PC-9 (cell line): Measurements from ENCODE around the gene FNDC11. TPM values are rescaled to one million over a fixed set of nuclear protein-coding genes. Genes with fewer than 3 reads are reported as not detected.

Experiments
- BruUV-seq: library from RNA; stranded (reverse); fragments of 400-500 nt; replicated peaks from 2 replicates; lab custom pipeline; 2021; lab: Mats Ljungman, UMichigan
- CTCF ChIA-PET: fragments of 300-600 bp; sonication (Branson Sonifier 250); formaldehyde crosslinking; loops from one replicate; lab custom pipeline; 2022; ENCODE audit warnings: antibody characterized with exemption; lab: Charles Lee
- POLR2A ChIA-PET: fragments of 300-600 bp; sonication (Branson Sonifier 250); formaldehyde crosslinking; loops from one replicate; lab custom pipeline; 2022; ENCODE audit warnings: antibody characterized with exemption; ENCODE audit not compliant: unreplicated experiment; lab: Charles Lee
- DNase-seq, 2 experiments: peaks; one replicate each; pipeline versions ENCODE4 v3.0.0 to v3.0.0-alpha.2; 2015 to 2022; ENCODE audit warnings: mixed read lengths in 1 of 2
- H2AFZ ChIP-seq: fragments of 200-600 bp; sonication (generic); 2 replicates; pipeline ENCODE4 v1.8.1; 2017; ENCODE audit warnings: antibody characterized with exemption
- H3F3A ChIP-seq: fragments of 200-600 bp; sonication (generic); 2 replicates; pipeline ENCODE4 v1.8.1; 2017; ENCODE audit warnings: antibody characterized with exemption, mild to moderate bottlenecking, low read depth; ENCODE audit not compliant: insufficient read depth
- H3K27ac ChIP-seq: fragments of 200-600 bp; sonication (generic); 2 replicates; pipeline ENCODE4 v1.6.1; 2016; ENCODE audit warnings: mixed run types
- H3K27me3 ChIP-seq: fragments of 200-600 bp; sonication (generic); 2 replicates; pipeline ENCODE4 v1.6.1; 2016; ENCODE audit warnings: low read depth, mixed run types; ENCODE audit not compliant: insufficient read depth
- H3K36me3 ChIP-seq: fragments of 200-600 bp; sonication (generic); 2 replicates; pipeline ENCODE4 v1.6.1; 2016; ENCODE audit warnings: low read depth, mixed run types
- H3K4me1 ChIP-seq: fragments of 200-600 bp; sonication (generic); replicated peaks from 2 replicates; pipeline ENCODE4 v1.6.1; 2016; ENCODE audit warnings: mixed run types; ENCODE audit not compliant: insufficient read depth
- H3K4me2 ChIP-seq: fragments of 200-600 bp; sonication (generic); 2 replicates; pipeline ENCODE4 v1.6.1; 2017; ENCODE audit warnings: mixed run types
- H3K4me3 ChIP-seq: fragments of 200-600 bp; sonication (generic); 2 replicates; pipeline ENCODE4 v1.6.1; 2016; ENCODE audit warnings: mixed run types
- H3K79me2 ChIP-seq: fragments of 200-600 bp; sonication (generic); 2 replicates; pipeline ENCODE4 v1.6.1; 2017; ENCODE audit warnings: low read depth, mixed run types
- H3K9me2 ChIP-seq: fragments of 200-600 bp; sonication (generic); 2 replicates; pipeline ENCODE4 v1.8.1; 2017; ENCODE audit warnings: mild to moderate bottlenecking; ENCODE audit not compliant: insufficient read depth
- H3K9me3 ChIP-seq: fragments of 200-600 bp; sonication (generic); 2 replicates; pipeline ENCODE4 v1.8.1; 2016; ENCODE audit warnings: low read depth; ENCODE audit not compliant: insufficient read depth
- H4K20me1 ChIP-seq: fragments of 200-600 bp; sonication (generic); 2 replicates; pipeline ENCODE4 v1.8.1; 2017; ENCODE audit not compliant: insufficient read depth
- EZH2 ChIP-seq: fragments of 200-600 bp; sonication (generic); IDR thresholded peaks from 2 replicates; pipeline ENCODE4 v1.8.0; 2017; ENCODE audit warnings: antibody characterized with exemption, low read depth
- intact Hi-C: fragments of 100-400 bp; cut with micrococcal nuclease; formaldehyde crosslinking; loops from one replicate; pipeline ENCODE4 v1.10.0; 2022; ENCODE audit not compliant: unreplicated experiment
- total RNA-seq: library from RNA; stranded (reverse); gene quantifications from 2 replicates; pipeline ENCODE4 v1.2.3, GENCODE V29; 2021
- TF ChIP-seq, protein P1 (sequence below): fragments of 200-600 bp; sonication (generic); conservative IDR thresholded peaks from 2 replicates; pipeline ENCODE4 v1.6.1; 2017; ENCODE audit warnings: mixed run types, antibody characterized with exemption, mild to moderate bottlenecking, moderate library complexity

Gene FNDC11
- total RNA-seq, 1 experiment from 2014 or later, result 7.7 TPM

DNA sequence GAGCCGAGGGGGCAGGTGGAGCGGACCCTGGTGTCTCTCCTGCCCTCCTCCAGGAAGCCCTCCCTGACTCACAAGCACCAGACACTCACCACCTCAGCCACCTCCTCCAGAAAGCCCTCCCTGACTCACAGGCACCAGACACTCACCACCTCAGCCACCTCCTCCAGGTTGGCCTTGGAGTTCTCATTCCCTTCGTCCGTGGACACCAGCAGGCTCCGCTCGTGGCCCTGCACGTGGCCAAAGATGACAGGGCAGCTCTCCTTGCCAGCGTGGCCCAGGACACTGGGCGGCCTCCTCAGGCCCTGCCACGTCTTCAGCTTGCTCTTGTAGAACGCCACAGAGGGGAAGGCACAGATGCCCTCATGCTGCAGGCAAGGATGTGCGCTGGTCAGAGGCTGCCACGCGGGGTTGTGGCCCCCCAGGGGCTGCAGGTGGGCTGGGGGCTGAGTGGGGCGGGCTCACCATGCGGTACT lies 6.4 kb downstream of the FNDC11 start:
- Histone ChIP-seq H3K36me3 (no peaks in the 10 kb centered on the region), H3F3A (peaks cover 9% of the 10 kb centered on the region), H3K9me2 (no peaks in the 10 kb centered on the region), H3K4me3 (no peak overlapping the region), H3K4me1 (no peaks in the 10 kb centered on the region), H3K4me2 (no peak overlapping the region), H3K27ac (no peak overlapping the region), H3K79me2 (no peaks in the 10 kb centered on the region), H4K20me1 (no peaks in the 10 kb centered on the region), H2AFZ (no peak overlapping the region), H3K27me3 (no peaks in the 10 kb centered on the region), H3K9me3 (no peaks in the 10 kb centered on the region)
- DNase-seq, result no peak
- ChIA-PET POLR2A (no interaction called here), CTCF (no interaction called here)
- TF ChIP-seq EZH2, result no peak
- TF ChIP-seq, protein P1, sequence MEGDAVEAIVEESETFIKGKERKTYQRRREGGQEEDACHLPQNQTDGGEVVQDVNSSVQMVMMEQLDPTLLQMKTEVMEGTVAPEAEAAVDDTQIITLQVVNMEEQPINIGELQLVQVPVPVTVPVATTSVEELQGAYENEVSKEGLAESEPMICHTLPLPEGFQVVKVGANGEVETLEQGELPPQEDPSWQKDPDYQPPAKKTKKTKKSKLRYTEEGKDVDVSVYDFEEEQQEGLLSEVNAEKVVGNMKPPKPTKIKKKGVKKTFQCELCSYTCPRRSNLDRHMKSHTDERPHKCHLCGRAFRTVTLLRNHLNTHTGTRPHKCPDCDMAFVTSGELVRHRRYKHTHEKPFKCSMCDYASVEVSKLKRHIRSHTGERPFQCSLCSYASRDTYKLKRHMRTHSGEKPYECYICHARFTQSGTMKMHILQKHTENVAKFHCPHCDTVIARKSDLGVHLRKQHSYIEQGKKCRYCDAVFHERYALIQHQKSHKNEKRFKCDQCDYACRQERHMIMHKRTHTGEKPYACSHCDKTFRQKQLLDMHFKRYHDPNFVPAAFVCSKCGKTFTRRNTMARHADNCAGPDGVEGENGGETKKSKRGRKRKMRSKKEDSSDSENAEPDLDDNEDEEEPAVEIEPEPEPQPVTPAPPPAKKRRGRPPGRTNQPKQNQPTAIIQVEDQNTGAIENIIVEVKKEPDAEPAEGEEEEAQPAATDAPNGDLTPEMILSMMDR, result no peak
- BruUV-seq, result no TSS peak
- intact Hi-C loops, result no loop called here

DNA sequence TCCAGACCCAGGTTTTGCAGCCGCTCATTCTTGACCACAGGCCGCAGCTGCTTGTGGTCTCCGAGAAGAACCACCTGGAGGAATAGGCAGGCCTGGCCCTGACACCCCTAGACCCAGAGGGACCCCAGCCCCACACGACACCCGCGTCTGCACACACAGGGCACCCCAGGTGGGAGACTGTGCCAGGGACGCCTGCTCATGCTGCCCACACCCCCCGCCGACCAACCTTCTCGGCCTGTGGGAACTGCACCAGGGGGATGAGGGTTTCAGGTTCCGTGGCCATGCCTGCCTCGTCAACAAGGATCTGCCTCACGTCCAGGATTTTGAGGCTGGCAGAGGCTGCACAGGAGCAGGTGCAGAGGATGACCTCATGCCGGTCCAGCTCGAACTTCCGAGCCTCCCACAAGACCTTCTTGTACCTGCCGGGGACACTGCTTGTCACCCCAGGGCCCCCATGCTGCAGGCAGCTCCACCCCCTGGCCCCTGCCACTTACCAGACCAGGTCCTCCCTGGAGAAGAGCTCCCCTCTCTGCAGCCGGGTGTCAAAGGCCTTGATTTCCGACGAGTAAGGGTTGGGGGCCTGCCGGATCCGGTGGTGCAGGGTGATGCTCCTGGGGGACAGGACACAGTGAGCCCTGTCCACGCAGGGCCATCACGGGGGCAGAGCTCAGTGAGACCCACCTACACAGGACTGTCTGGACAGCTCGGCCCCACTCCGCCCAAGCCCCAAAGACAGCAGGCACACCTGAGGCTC lies 7.1 kb downstream of the FNDC11 start:
- BruUV-seq, result no TSS peak

DNA sequence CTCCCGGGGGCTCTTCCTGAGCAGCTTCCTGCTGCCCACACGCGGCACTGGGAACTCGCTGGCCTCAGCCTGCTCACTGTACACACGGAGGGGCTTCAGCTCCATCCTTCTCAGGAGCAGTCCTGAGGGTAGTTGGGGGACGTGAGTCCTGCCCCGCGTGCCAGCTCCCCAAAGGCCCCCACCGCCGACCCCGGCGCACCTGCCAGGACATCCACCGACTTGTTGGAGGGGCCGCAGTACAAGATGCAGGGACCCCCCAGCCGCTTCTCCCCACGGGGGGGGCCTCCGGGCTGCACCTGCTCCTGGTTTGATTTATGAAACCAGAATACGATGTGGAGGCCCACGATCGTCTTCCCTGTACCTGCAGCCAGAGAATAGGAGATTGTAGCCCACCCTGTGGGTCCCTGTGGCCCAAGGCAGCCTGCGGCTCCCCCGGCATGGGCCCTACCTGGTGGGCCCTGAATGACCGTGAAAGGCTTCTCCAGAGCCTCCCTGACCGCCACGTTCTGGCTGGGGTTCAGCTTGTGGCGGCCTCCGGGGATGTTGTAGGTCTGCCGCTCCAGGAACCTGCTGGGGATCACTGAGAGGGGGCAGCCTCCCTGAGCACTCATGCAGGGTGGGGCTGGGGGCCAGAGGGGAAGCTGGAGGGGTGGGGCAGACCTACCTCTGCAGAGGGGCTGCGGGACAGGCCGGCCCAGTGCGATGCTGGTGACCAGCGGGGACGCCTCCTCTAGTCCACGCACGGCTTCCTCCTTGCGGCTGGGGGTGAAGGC lies 7.9 kb downstream of the FNDC11 start:
- no peak overlapping the region for H3K27ac ChIP-seq
- ChIA-PET POLR2A (no interaction called here), CTCF (no interaction called here)
- H4K20me1 ChIP-seq, result no peaks in the 10 kb centered on the region
- no TSS peak for BruUV-seq
- no peak overlapping the region for H3K4me2 ChIP-seq
- intact Hi-C loops, result no loop called here
- no peaks in the 10 kb centered on the region for H3K36me3 ChIP-seq
- no peaks in the 10 kb centered on the region for H3K4me1 ChIP-seq
- no peak overlapping the region for H3K4me3 ChIP-seq
- no peaks in the 10 kb centered on the region for H3K9me3 ChIP-seq
- no peak for TF ChIP-seq EZH2
- TF ChIP-seq, protein P1, result no peak
- H3K79me2 ChIP-seq, result no peaks in the 10 kb centered on the region
- H2AFZ ChIP-seq, result no peak overlapping the region
- H3K27me3 ChIP-seq, result no peaks in the 10 kb centered on the region
- H3K9me2 ChIP-seq, result no peaks in the 10 kb centered on the region
- no peak for DNase-seq
- peaks cover 9% of the 10 kb centered on the region for H3F3A ChIP-seq

More for the DNA sequence above, 7.1 kb downstream of the FNDC11 start:
- no peaks in the 10 kb centered on the region for H3K36me3 ChIP-seq
- no peak overlapping the region for H3K4me3 ChIP-seq
- H3K9me3 ChIP-seq, result no peaks in the 10 kb centered on the region
- no peak overlapping the region for H3K4me2 ChIP-seq
- no peaks in the 10 kb centered on the region for H4K20me1 ChIP-seq
- CTCF ChIA-PET, result no interaction called here
- intact Hi-C loops, result no loop called here
- H3F3A ChIP-seq, result peaks cover 9% of the 10 kb centered on the region
- POLR2A ChIA-PET, result no interaction called here
- no peaks in the 10 kb centered on the region for H3K27me3 ChIP-seq
- DNase-seq, result no peak
- no peaks in the 10 kb centered on the region for H3K4me1 ChIP-seq
- no peak overlapping the region for H2AFZ ChIP-seq
- H3K79me2 ChIP-seq, result no peaks in the 10 kb centered on the region
- H3K9me2 ChIP-seq, result no peaks in the 10 kb centered on the region
- H3K27ac ChIP-seq, result no peak overlapping the region
- no peak for TF ChIP-seq EZH2
- TF ChIP-seq, protein P1, result no peak
